GM21423 (cell line): Measurements from ENCODE around the gene ABCA10.
A peak's percentile ranks its signal among the peaks of the same experiment; 100 is the strongest.
"Not testable (repeated sequence)": the region's sequence is repeated elsewhere in the genome, so short reads cannot be mapped to it uniquely, and the experiment has no call there.

Experiments
- ATAC-seq: cut with Tn5 transposase; IDR thresholded peaks from one replicate; pipeline ENCODE4 v1.9.1; 2021; ENCODE audit warnings: mild to moderate bottlenecking, moderate library complexity; ENCODE audit not compliant: unreplicated experiment

Gene ABCA10, protein sequence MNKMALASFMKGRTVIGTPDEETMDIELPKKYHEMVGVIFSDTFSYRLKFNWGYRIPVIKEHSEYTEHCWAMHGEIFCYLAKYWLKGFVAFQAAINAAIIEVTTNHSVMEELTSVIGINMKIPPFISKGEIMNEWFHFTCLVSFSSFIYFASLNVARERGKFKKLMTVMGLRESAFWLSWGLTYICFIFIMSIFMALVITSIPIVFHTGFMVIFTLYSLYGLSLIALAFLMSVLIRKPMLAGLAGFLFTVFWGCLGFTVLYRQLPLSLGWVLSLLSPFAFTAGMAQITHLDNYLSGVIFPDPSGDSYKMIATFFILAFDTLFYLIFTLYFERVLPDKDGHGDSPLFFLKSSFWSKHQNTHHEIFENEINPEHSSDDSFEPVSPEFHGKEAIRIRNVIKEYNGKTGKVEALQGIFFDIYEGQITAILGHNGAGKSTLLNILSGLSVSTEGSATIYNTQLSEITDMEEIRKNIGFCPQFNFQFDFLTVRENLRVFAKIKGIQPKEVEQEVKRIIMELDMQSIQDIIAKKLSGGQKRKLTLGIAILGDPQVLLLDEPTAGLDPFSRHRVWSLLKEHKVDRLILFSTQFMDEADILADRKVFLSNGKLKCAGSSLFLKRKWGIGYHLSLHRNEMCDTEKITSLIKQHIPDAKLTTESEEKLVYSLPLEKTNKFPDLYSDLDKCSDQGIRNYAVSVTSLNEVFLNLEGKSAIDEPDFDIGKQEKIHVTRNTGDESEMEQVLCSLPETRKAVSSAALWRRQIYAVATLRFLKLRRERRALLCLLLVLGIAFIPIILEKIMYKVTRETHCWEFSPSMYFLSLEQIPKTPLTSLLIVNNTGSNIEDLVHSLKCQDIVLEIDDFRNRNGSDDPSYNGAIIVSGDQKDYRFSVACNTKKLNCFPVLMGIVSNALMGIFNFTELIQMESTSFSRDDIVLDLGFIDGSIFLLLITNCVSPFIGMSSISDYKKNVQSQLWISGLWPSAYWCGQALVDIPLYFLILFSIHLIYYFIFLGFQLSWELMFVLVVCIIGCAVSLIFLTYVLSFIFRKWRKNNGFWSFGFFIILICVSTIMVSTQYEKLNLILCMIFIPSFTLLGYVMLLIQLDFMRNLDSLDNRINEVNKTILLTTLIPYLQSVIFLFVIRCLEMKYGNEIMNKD (N-terminal part only)

DNA sequence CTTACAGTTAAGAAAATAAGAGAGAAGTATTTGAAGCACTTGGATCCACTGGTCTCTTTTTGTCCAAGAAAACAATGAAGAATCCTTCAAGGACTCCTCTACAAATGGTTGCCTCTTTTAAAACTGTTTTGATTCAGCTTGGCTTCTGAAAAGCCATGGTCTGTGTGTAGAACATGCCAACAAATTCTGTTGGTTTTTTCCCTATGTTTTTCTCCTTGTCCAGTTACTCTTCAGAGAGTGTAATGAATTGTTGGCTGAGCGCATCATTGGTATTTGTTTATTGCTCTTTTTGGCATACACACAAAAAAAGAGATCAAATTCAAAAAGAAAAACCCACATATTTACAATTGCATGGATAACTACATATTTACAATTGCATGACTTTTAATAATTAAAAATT lies at the start of gene ABCA10:
Gene ABCA10 (minus strand): TSS at position 249 of the 400 bp plus-strand sequence. CDS start 3,466 bp downstream, outside the sequence.
- no peak for ATAC-seq

GRCh38 chr17:69276279-69276678 lies 47.7 kb upstream of the ABCA10 start:
- ATAC-seq, result not testable (repeated sequence)

DNA sequence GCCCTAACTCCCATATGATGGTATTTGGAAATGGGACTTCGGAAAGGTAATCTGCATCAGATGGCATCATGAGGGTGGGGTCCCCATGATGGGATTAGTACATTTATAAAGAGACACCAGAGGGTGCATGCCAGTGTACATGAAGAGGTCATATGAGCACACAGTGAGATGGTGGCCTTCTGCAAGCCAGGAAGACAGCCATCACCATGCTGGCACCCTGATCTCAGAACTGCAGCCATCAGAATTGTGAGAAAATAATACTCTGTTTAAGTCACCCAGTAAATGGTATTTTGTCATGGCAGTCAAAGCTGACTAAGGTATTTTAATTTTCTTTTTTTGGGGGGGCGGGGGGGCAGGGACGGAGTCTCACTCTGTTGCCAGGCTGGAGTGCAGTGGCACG lies 47.1 kb upstream of the ABCA10 start:
- no peak for ATAC-seq

GRCh38 chr17:69271023-69271422 lies 42.4 kb upstream of the ABCA10 start:
- ATAC-seq, result no peak

DNA sequence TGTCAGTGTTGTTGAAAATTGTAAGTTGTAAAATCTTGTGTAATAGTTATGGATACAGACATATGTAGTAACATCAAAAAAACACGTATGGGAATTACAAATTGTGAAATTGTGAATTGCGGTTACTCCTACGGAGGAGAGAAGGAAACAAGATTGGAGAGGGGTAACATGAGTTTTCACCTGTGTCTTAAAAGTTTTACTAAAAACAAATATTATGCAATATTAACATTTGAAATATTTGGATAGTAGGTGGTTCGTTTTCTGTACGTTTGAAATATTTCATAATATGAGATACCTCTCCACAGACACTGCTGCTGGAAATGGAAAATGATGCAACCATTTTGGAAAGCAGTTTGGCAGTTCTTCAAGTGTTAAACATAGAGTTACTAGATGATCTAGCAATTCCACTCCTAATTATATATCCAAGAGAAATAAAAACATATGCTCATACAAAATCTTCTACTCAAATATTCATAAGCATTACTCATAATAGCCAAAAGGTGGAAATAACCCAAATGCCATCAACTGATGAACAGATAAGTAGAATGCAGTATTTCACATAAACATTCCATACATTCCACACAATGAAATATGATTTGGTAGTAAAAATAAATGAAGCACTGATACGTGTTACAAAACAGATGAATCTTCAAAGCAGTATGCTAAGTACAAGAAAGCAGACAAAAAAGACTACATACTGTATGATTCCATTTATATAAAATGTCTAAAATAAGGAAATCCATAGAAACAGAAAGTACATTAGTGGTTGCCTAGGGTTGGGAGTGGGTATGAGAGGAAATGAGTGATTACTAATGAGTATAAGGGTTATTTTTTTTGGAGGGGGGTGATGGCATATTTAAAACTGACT lies 40.7 kb upstream of the ABCA10 start:
- ATAC-seq, result no peak

GRCh38 chr17:69268543-69269014 lies 40.0 kb upstream of the ABCA10 start:
- ATAC-seq, result no peak

- ATAC-seq, result no peak
These were observed 38.6 kb upstream of the ABCA10 start for GRCh38 chr17:69267219-69267618.

- no peak for ATAC-seq
These were observed 37.2 kb upstream of the ABCA10 start for GRCh38 chr17:69265873-69266272.

- ATAC-seq, result no peak
These were observed 25.6 kb upstream of the ABCA10 start for GRCh38 chr17:69254187-69254586.

- no peak for ATAC-seq
These were observed 22.0 kb upstream of the ABCA10 start for GRCh38 chr17:69250641-69251040.

- ATAC-seq, result peak; percentile 60
These were observed 18.2 kb upstream of the ABCA10 start for GRCh38 chr17:69246726-69247375.

DNA sequence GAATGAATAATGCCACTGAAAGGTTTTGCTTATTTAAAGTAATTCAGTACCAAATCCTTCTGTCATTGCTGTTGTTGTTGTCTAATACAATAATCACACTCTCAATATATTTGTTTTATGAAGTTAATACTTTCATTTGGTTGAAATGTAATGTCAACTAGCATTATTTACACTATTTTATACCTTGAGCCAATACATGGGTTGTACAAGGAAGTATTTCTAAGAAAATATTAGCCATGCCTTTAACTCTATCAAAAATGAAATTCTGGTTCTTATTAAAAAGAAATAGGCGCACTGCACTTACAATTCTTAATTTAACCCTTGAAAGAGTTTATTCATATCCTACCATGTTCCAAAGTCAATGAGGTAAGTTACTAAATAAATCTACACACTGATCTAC lies 17.6 kb upstream of the ABCA10 start:
- ATAC-seq, result no peak

GRCh38 chr17:69245617-69246016 lies 17.0 kb upstream of the ABCA10 start:
- ATAC-seq, result no peak

DNA sequence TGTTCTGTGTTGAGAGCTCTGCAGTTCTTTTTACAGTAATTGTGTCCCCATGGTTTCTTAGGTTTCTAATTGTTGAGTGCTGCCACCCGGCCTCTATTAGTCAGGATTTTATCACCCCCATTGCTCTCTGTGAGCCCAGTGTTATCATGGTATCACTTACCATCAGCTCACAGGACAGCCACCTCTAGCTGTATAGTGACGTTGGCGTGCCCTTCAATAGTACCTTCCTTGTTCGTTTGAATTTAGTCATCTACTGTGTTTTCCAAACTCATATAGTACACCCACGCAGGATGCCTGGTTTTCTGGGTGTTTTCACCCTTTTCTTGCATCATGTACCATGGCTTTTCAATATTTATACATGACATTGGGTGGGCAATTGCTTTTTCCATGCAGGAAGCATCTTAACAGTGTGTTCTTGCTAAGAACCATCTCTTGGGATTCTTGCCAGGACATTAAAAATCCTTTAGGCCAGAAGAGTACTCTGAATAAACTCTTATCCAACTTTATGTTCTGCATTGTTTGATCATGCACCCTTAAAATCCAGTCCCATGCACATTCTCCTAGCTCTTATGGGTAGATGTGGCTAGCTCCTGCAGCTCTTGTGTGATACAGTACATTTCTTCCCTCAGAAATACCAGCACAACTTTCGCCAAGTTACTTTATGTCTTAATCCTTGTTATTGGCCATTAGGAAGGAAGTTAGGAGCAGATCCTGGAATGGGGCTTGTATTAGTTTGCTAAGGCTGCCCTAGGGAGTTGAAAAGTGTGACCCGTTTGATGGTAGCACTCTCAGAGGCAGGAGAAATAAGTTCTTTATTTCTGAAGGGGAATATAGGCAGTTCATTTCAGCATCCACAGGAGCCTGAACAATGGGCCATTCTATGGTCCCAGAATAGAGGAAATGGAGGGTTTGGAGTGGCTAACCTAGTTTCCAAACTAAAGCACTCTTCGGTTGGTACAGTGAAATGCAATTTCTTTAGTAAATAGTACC lies 11.3 kb upstream of the ABCA10 start:
- ATAC-seq, result no peak

- ATAC-seq, result no peak
These were observed 8.3 kb upstream of the ABCA10 start for GRCh38 chr17:69236946-69237345.

DNA sequence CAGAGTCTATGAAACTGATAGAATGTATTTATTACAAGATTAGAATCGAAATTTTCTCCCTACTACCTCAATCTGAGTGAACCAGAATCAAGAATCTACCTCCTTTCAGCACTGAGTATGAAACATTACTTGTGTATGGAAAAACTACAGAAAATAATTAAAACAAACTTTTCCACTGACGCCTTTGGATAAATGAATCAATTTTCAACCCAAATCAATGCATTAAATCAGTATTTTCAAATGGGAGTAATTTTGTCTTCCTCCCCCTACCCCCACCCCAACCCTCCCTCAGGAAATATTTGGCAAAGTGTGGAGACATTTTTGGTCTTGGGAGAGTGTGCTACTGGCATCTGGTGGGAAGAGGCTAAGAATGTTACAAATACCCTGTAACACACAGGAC lies 7.8 kb upstream of the ABCA10 start:
- no peak for ATAC-seq

GRCh38 chr17:69235338-69236058 lies 6.9 kb upstream of the ABCA10 start:
- peak; percentile 93 for ATAC-seq

- ATAC-seq, result no peak
These were observed 4.0 kb upstream of the ABCA10 start for GRCh38 chr17:69232650-69233049.
